A673 (cell line): ENCODE measurements around the gene SPAG9. TPM values are rescaled to one million over a fixed set of nuclear protein-coding genes. Genes with fewer than 3 reads are reported as not detected.

ENCODE experiments used
- BruUV-seq: library from RNA; stranded (reverse); fragments of 400-500 nt; replicated peaks from 2 replicates; lab custom pipeline; 2021; lab: Mats Ljungman, UMichigan
- CTCF ChIA-PET: fragments of 300-600 bp; sonication (Branson Sonifier 250); formaldehyde crosslinking; loops from one replicate; lab custom pipeline; 2022; ENCODE audit warnings: antibody characterized with exemption; lab: Charles Lee
- POLR2A ChIA-PET: fragments of 300-600 bp; sonication (Branson Sonifier 250); formaldehyde crosslinking; loops from one replicate; lab custom pipeline; 2022; ENCODE audit warnings: antibody characterized with exemption; ENCODE audit not compliant: low non-redundant PET; lab: Charles Lee
- DNase-seq: peaks from one replicate; pipeline ENCODE4 v3.0.0-alpha.2; 2015; ENCODE audit warnings: low spot score
- H3K27ac ChIP-seq: fragments of 200-600 bp; sonication (generic); 2 replicates; pipeline ENCODE4 v1.5.1; 2016; ENCODE audit warnings: mixed run types, low read depth, mild to moderate bottlenecking, mixed read lengths, antibody characterized with exemption, low read length; ENCODE audit not compliant: poor library complexity, severe bottlenecking
- H3K27me3 ChIP-seq: fragments of 200-600 bp; sonication (generic); replicated peaks from 2 replicates; pipeline ENCODE4 v1.6.1; 2017; ENCODE audit warnings: mixed run types, low read depth, mild to moderate bottlenecking, mixed read lengths, antibody characterized with exemption, low read length; ENCODE audit not compliant: insufficient read depth, poor library complexity
- H3K36me3 ChIP-seq: fragments of 200-600 bp; sonication (generic); 2 replicates; pipeline ENCODE4 v1.6.1; 2016; ENCODE audit warnings: mixed run types, mild to moderate bottlenecking, mixed read lengths, antibody characterized with exemption, low read length; ENCODE audit not compliant: insufficient read depth, poor library complexity, severe bottlenecking
- H3K4me1 ChIP-seq: fragments of 200-600 bp; sonication (generic); 2 replicates; pipeline ENCODE4 v1.6.1; 2017; ENCODE audit warnings: mixed run types, mild to moderate bottlenecking, mixed read lengths, antibody characterized with exemption, low read length; ENCODE audit not compliant: insufficient read depth, poor library complexity, severe bottlenecking
- H3K4me3 ChIP-seq: fragments of 200-600 bp; sonication (generic); 2 replicates; pipeline ENCODE4 v1.5.1; 2016; ENCODE audit warnings: low read depth, mixed run types, mild to moderate bottlenecking, mixed read lengths, low read length; ENCODE audit not compliant: poor library complexity, severe bottlenecking
- H3K9me3 ChIP-seq: fragments of 200-600 bp; sonication (generic); 2 replicates; pipeline ENCODE4 v1.6.1; 2016; ENCODE audit warnings: mixed run types, low read depth, mild to moderate bottlenecking, mixed read lengths, antibody characterized with exemption, low read length; ENCODE audit not compliant: poor library complexity, severe bottlenecking
- EZH2 ChIP-seq: fragments of 200-600 bp; sonication (generic); IDR thresholded peaks from 2 replicates; pipeline ENCODE4 v1.6.1; 2017; ENCODE audit warnings: borderline replicate concordance, low read depth, mild to moderate bottlenecking, mixed read lengths, antibody characterized with exemption, low read length; ENCODE audit not compliant: poor library complexity, severe bottlenecking
- intact Hi-C: fragments of 100-400 bp; cut with micrococcal nuclease; formaldehyde crosslinking; loops from one replicate; pipeline ENCODE4 v1.10.0; 2022; ENCODE audit not compliant: unreplicated experiment
- total RNA-seq: library from RNA; stranded (reverse); gene quantifications from 2 replicates; pipeline ENCODE4 v1.2.3, GENCODE V29; 2021
- TF ChIP-seq, protein P1 (sequence below): fragments of 300-800, 200-600 bp; sonication (generic); conservative IDR thresholded peaks from 2 replicates; pipeline ENCODE4 v1.5.1; 2017; ENCODE audit warnings: low read depth, mild to moderate bottlenecking, antibody characterized with exemption, low read length, moderate library complexity, mixed read lengths

The SPAG9 gene
- total RNA-seq, 1 experiment from 2014 or later: 82.0 TPM

DNA sequence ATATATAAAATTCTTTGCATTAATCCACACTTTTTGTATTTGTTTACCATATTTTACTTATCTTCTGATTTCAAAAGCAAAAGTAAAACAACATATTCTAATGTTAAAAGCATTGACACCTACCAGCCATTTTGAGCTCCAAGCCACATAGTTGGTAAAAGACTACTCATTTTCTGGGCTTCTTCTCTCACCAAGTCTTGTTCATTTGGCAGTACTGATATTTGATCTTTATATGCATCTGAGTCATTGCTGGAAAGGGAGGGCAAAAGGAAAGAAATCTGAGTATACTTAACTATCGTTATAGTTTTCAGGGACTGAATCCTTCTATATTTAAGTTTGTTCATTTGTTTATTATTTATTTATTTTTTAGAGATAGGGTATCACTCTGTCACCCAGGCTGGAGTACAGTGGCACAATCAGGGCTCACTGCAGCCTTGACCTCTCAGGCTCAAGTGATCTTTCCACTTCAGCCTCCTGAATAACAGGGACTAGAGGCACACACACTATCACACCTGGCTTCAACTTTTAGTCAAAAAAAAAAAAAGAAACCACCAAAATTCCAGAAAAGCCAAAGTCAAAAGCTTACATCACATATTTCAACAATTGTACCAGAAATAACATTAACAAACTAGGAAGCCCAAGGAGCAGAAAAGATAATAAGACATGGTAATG is 133.5 kb downstream of the SPAG9 start:
- Histone ChIP-seq H3K36me3 (peaks cover 39% of the 10 kb centered on the region), H3K4me1 (no peaks in the 10 kb centered on the region), H3K27ac (no peak overlapping the region), H3K4me3 (no peak overlapping the region), H3K27me3 (no peaks in the 10 kb centered on the region), H3K9me3 (no peaks in the 10 kb centered on the region)
- CTCF ChIA-PET: no interaction called here
- TF ChIP-seq EZH2: no peak
- TF ChIP-seq, protein P1, sequence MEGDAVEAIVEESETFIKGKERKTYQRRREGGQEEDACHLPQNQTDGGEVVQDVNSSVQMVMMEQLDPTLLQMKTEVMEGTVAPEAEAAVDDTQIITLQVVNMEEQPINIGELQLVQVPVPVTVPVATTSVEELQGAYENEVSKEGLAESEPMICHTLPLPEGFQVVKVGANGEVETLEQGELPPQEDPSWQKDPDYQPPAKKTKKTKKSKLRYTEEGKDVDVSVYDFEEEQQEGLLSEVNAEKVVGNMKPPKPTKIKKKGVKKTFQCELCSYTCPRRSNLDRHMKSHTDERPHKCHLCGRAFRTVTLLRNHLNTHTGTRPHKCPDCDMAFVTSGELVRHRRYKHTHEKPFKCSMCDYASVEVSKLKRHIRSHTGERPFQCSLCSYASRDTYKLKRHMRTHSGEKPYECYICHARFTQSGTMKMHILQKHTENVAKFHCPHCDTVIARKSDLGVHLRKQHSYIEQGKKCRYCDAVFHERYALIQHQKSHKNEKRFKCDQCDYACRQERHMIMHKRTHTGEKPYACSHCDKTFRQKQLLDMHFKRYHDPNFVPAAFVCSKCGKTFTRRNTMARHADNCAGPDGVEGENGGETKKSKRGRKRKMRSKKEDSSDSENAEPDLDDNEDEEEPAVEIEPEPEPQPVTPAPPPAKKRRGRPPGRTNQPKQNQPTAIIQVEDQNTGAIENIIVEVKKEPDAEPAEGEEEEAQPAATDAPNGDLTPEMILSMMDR: no peak
- no TSS peak for BruUV-seq
- no peak for DNase-seq
- POLR2A ChIA-PET: interaction anchor here (0.5 kb wide), 1 partner anchor 839 kb away, joined by 7 read pairs; no protein-coding TSS in a partner anchor
- intact Hi-C loops: loop anchor here (5.0 kb wide), 1 partner anchor 45 kb away; no protein-coding TSS in a partner anchor

DNA sequence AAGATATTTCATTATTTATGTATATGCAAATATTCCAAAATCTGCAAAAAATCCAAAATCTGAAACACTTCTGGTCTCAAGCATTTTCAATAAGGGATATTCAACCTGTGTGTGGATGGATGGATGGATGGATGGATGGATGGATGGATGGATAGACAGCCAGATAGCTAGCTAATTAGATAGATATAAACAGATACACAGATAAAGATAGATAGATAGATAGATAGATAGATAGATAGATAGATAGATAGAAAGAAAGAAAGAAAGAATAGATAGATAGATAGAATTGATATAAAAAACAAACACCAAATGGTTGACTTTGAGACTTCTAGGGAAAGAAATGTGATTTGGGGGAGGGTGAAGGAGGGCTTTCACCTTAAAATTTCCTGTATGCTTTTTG is 139.4 kb downstream of the SPAG9 start:
- intact Hi-C loops: no loop called here
- DNase-seq: no peak
- POLR2A ChIA-PET: no interaction called here
- H3K27ac ChIP-seq: no peak overlapping the region
- peaks cover 18% of the 10 kb centered on the region for H3K4me1 ChIP-seq
- peaks cover 8% of the 10 kb centered on the region for H3K36me3 ChIP-seq
- TF ChIP-seq, protein P1: no peak
- no peak for TF ChIP-seq EZH2
- no TSS peak for BruUV-seq
- no peak overlapping the region for H3K4me3 ChIP-seq
- H3K9me3 ChIP-seq: no peaks in the 10 kb centered on the region
- CTCF ChIA-PET: no interaction called here
- no peaks in the 10 kb centered on the region for H3K27me3 ChIP-seq

DNA sequence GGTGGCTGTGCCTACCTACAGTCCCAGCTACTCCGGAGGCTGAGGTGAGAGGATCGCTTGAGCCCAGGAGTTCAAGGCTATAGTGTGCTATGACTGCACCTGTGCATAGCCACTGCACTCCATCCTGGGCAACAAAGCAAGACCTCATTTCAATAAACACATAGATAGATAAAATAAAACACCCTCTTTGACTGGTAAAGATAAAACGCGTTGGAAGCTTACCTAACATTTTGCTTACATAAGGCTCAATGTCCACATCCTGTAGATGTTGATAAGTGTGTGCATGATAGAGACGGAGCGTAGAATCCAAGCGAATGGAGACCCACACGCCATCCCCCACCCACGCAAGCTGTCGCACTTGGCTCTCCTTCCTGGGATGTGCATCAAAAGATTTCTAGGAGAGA is 141.1 kb downstream of the SPAG9 start:
- H3K27ac ChIP-seq: no peak overlapping the region
- peaks cover 15% of the 10 kb centered on the region for H3K36me3 ChIP-seq
- intact Hi-C loops: loop anchor here (10.0 kb wide), 1 partner anchor 55 kb away; no protein-coding TSS in a partner anchor
- H3K9me3 ChIP-seq: no peaks in the 10 kb centered on the region
- ChIA-PET CTCF (no interaction called here), POLR2A (no interaction called here)
- TF ChIP-seq EZH2: no peak
- TF ChIP-seq, protein P1: no peak
- no TSS peak for BruUV-seq
- DNase-seq: no peak
- H3K4me1 ChIP-seq: peaks cover 20% of the 10 kb centered on the region
- no peak overlapping the region for H3K4me3 ChIP-seq
- H3K27me3 ChIP-seq: no peaks in the 10 kb centered on the region
